H9 (cell line): ENCODE data around the gene HLA-DOA. TPM values are rescaled to one million over a fixed set of nuclear protein-coding genes. Genes with fewer than 3 reads are reported as not detected.

Experiments
- DNase-seq: peaks from one replicate; pipeline ENCODE4 v3.0.0-alpha.2; 2017
- H2AFZ ChIP-seq: one replicate; pipeline ENCODE4 v1.6.1; 2013; ENCODE audit warnings: mild to moderate bottlenecking, low read length, control low read depth, moderate library complexity
- H2AK5ac ChIP-seq: 2 replicates; pipeline ENCODE4 v1.6.1; 2013; ENCODE audit warnings: low read length, control low read depth, mixed read lengths; ENCODE audit not compliant: insufficient read length
- H2BK120ac ChIP-seq: one replicate; pipeline ENCODE4 v1.6.1; 2013; ENCODE audit warnings: low read depth, mild to moderate bottlenecking, low read length, control low read depth, inconsistent platforms; ENCODE audit not compliant: poor library complexity, severe bottlenecking
- H2BK12ac ChIP-seq: 2 replicates; pipeline ENCODE4 v1.6.1; 2013; ENCODE audit warnings: low read length, control low read depth, mixed read lengths, low read depth; ENCODE audit not compliant: insufficient read length
- H2BK15ac ChIP-seq: 2 replicates; pipeline ENCODE4 v1.6.1; 2013; ENCODE audit warnings: low read depth, low read length, control low read depth
- H2BK20ac ChIP-seq: one replicate; pipeline ENCODE4 v1.6.1; 2013; ENCODE audit warnings: low read depth, mild to moderate bottlenecking, low read length, control low read depth, inconsistent platforms; ENCODE audit not compliant: poor library complexity, severe bottlenecking
- H2BK5ac ChIP-seq: 2 replicates; pipeline ENCODE4 v1.6.1; 2013; ENCODE audit warnings: low read length, control low read depth, mixed read lengths; ENCODE audit not compliant: insufficient read length
- H3K14ac ChIP-seq: 2 replicates; pipeline ENCODE4 v1.6.1; 2013; ENCODE audit warnings: low read length, control low read depth; ENCODE audit not compliant: insufficient read depth
- H3K18ac ChIP-seq: 2 replicates; pipeline ENCODE4 v1.6.1; 2013; ENCODE audit warnings: low read depth, mild to moderate bottlenecking, mixed read lengths, low read length, control low read depth; ENCODE audit not compliant: insufficient read length
- H3K23ac ChIP-seq: 2 replicates; pipeline ENCODE4 v1.6.1; 2013; ENCODE audit warnings: low read length, control low read depth, mixed read lengths, low read depth; ENCODE audit not compliant: insufficient read length
- H3K23me2 ChIP-seq: 2 replicates; pipeline ENCODE4 v1.6.1; 2013; ENCODE audit warnings: low read depth, mild to moderate bottlenecking, mixed read lengths, low read length, control low read depth; ENCODE audit not compliant: insufficient read length, poor library complexity, severe bottlenecking
- H3K27ac ChIP-seq: 2 replicates; pipeline ENCODE4 v1.5.1; 2013; ENCODE audit warnings: low read length, control low read depth, mixed read lengths, low read depth; ENCODE audit not compliant: insufficient read length
- H3K27me3 ChIP-seq: 2 replicates; pipeline ENCODE4 v1.6.1; 2013; ENCODE audit warnings: low read length, control low read depth, inconsistent platforms; ENCODE audit not compliant: insufficient read depth
- H3K4ac ChIP-seq: 2 replicates; pipeline ENCODE4 v1.6.1; 2013; ENCODE audit warnings: low read depth, mild to moderate bottlenecking, control low read depth, inconsistent platforms, low read length, moderate library complexity
- H3K4me1 ChIP-seq: 2 replicates; pipeline ENCODE4 v1.6.1; 2013; ENCODE audit warnings: low read length, control low read depth, inconsistent platforms; ENCODE audit not compliant: insufficient read depth
- H3K4me2 ChIP-seq: 2 replicates; pipeline ENCODE4 v1.6.1; 2013; ENCODE audit warnings: low read length, control low read depth, mixed read lengths; ENCODE audit not compliant: insufficient read length, insufficient read depth
- H3K56ac ChIP-seq: 2 replicates; pipeline ENCODE4 v1.6.1; 2013; ENCODE audit warnings: low read depth, mild to moderate bottlenecking, mixed read lengths, low read length, control low read depth; ENCODE audit not compliant: insufficient read length
- H3K79me1 ChIP-seq: 2 replicates; pipeline ENCODE4 v1.6.1; 2013; ENCODE audit warnings: low read depth, mild to moderate bottlenecking, moderate library complexity, low read length, control low read depth, inconsistent platforms; ENCODE audit not compliant: insufficient read depth, poor library complexity, severe bottlenecking
- H3K79me2 ChIP-seq: 2 replicates; pipeline ENCODE4 v1.6.1; 2013; ENCODE audit warnings: low read length, control low read depth, inconsistent platforms; ENCODE audit not compliant: insufficient read depth
- H3K9ac ChIP-seq: 2 replicates; pipeline ENCODE4 v1.6.1; 2013; ENCODE audit warnings: low read length, control low read depth, mixed read lengths; ENCODE audit not compliant: insufficient read length; ENCODE audit errors: extremely low read depth
- H3K9me3 ChIP-seq: one replicate; pipeline ENCODE4 v1.6.1; 2013; ENCODE audit warnings: low read depth, low read length, inconsistent platforms; ENCODE audit not compliant: control insufficient read depth
- H3T11ph ChIP-seq: one replicate; pipeline ENCODE4 v1.6.1; 2013; ENCODE audit warnings: mild to moderate bottlenecking, low read length, control low read depth, inconsistent platforms
- H4K20me1 ChIP-seq: one replicate; pipeline ENCODE4 v1.6.1; 2013; ENCODE audit not compliant: control insufficient read depth, insufficient read length, insufficient read depth
- H4K5ac ChIP-seq: 2 replicates; pipeline ENCODE4 v1.6.1; 2013; ENCODE audit warnings: low read depth, mild to moderate bottlenecking, mixed read lengths, low read length, control low read depth; ENCODE audit not compliant: insufficient read length
- H4K8ac ChIP-seq: replicated peaks from 2 replicates; pipeline ENCODE4 v1.6.1; 2013; ENCODE audit warnings: low read length, control low read depth, mixed read lengths, low read depth; ENCODE audit not compliant: insufficient read length
- H4K91ac ChIP-seq: 2 replicates; pipeline ENCODE4 v1.6.1; 2013; ENCODE audit warnings: low read depth, mild to moderate bottlenecking, moderate library complexity, mixed read lengths, low read length, control low read depth; ENCODE audit not compliant: insufficient read length
- H3K27ac Mint-ChIP-seq, 3 experiments: 2 replicates in 2 of 3; 3 replicates in 1 of 3; pipeline ENCODE4 v1.8.0; 2020 to 2021; ENCODE audit warnings: mixed read lengths in 3 of 3, mild to moderate bottlenecking in 1 of 3, moderate library complexity in 1 of 3
- H3K27me3 Mint-ChIP-seq: 2 replicates; pipeline ENCODE4 v1.8.0; 2021; ENCODE audit warnings: low read depth, mild to moderate bottlenecking, moderate library complexity, mixed read lengths
- H3K36me3 Mint-ChIP-seq, 3 experiments: 2 replicates in 2 of 3; 3 replicates in 1 of 3; pipeline ENCODE4 v1.8.0; 2020 to 2021; ENCODE audit warnings: low read depth in 3 of 3, mixed read lengths in 3 of 3; ENCODE audit not compliant: insufficient read depth in 1 of 3
- H3K4me1 Mint-ChIP-seq, 2 experiments: 2 replicates each; pipeline ENCODE4 v1.8.0; 2020; ENCODE audit warnings: mixed read lengths in 2 of 2
- H3K4me3 Mint-ChIP-seq, 2 experiments: 2 replicates in 1 of 2; 3 replicates in 1 of 2; pipeline ENCODE4 v1.8.0; 2020 to 2021; ENCODE audit warnings: mild to moderate bottlenecking in 2 of 2, mixed read lengths in 2 of 2, moderate library complexity in 1 of 2
- H3K9me3 Mint-ChIP-seq, 2 experiments: 2 replicates in 1 of 2; 3 replicates in 1 of 2; pipeline ENCODE4 v1.8.0; 2020; ENCODE audit warnings: mild to moderate bottlenecking in 2 of 2, mixed read lengths in 2 of 2, moderate library complexity in 1 of 2
- WGBS: extraction: QIAGEN DNeasy Blood & Tissue Kit; methylation state at CpG from one replicate; pipeline ENCODE4 v1.1.7; 2013; ENCODE audit warnings: missing lambda C conversion rate, low lambda C conversion rate, mixed read lengths; ENCODE audit not compliant: insufficient read length; ENCODE audit errors: extremely low coverage; 5-methylcytosine and 5-hydroxymethylcytosine counted together
- total RNA-seq: library from RNA; stranded (reverse); gene quantifications from 2 replicates; pipeline ENCODE4 v1.2.1, GENCODE V29; 2021
- TF ChIP-seq, protein P1 (sequence below): fragments of 200-600 bp; sonication (generic); conservative IDR thresholded peaks from 3 replicates; pipeline ENCODE4 v1.8.0; 2021; ENCODE audit warnings: antibody characterized with exemption, mild to moderate bottlenecking

HLA-DOA gene
- total RNA-seq, 1 experiment from 2014 or later, result 15.6 TPM

DNA sequence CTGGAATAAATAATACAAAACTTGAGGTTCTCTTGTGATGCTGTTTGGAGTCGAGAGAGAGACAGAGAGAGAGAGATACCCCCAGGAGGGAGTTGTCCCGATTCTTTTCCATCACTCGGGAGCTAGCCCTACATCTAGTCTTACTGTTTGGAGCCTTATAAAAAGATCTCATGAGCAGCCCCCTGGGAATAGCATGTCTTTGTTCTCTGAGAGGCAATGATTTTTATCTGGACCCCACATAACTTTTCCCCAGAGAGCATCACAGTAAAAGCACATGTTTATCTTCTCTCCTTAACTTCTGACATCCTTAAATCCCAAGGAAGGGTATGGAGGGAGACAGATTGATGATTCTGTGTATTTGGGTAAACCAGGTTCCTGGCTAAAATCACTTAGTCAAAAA is 20.9 kb upstream of the HLA-DOA start:
- Histone ChIP-seq H2BK5ac (no peak overlapping the region), H3K56ac (no peak overlapping the region), H2BK15ac (no peak overlapping the region), H4K8ac (no peak overlapping the region), H3K27ac (no peak overlapping the region), H3K4me2 (no peak overlapping the region), H4K5ac (no peak overlapping the region), H3K79me2 (no peaks in the 10 kb centered on the region), H3K23me2 (no peaks in the 10 kb centered on the region), H3K18ac (no peak overlapping the region), H2AK5ac (no peak overlapping the region), H3K23ac (no peak overlapping the region), H2BK12ac (no peak overlapping the region), H3K9me3 (no peaks in the 10 kb centered on the region), H2BK120ac (no peak overlapping the region), H3K14ac (no peak overlapping the region), H2BK20ac (no peak overlapping the region), H3K4ac (no peak overlapping the region), H4K91ac (no peak overlapping the region), H2AFZ (no peak overlapping the region), H3K4me1 (no peaks in the 10 kb centered on the region), H3K27me3 (no peaks in the 10 kb centered on the region), H4K20me1 (no peaks in the 10 kb centered on the region), H3K9ac (no peak overlapping the region), H3K79me1 (no peaks in the 10 kb centered on the region), H3T11ph (no peak overlapping the region)
- peaks cover 4 to 7% of the 10 kb centered on the region in 2 experiments; a peak in 2 of 5 replicates for H3K9me3 Mint-ChIP-seq
- no peaks in the 10 kb centered on the region; a peak in 1 of 7 replicates for H3K36me3 Mint-ChIP-seq
- no peak for DNase-seq
- peaks cover 0 to 4% of the 10 kb centered on the region in 2 experiments; a peak in 1 of 4 replicates for H3K4me1 Mint-ChIP-seq
- no peak overlapping the region for H3K4me3 Mint-ChIP-seq
- H3K27ac Mint-ChIP-seq, result no peak overlapping the region
- peaks cover 25% of the 10 kb centered on the region for H3K27me3 Mint-ChIP-seq
- TF ChIP-seq, protein P1, sequence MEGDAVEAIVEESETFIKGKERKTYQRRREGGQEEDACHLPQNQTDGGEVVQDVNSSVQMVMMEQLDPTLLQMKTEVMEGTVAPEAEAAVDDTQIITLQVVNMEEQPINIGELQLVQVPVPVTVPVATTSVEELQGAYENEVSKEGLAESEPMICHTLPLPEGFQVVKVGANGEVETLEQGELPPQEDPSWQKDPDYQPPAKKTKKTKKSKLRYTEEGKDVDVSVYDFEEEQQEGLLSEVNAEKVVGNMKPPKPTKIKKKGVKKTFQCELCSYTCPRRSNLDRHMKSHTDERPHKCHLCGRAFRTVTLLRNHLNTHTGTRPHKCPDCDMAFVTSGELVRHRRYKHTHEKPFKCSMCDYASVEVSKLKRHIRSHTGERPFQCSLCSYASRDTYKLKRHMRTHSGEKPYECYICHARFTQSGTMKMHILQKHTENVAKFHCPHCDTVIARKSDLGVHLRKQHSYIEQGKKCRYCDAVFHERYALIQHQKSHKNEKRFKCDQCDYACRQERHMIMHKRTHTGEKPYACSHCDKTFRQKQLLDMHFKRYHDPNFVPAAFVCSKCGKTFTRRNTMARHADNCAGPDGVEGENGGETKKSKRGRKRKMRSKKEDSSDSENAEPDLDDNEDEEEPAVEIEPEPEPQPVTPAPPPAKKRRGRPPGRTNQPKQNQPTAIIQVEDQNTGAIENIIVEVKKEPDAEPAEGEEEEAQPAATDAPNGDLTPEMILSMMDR, result no peak
- no CpG with 5 or more reads among the region's 3 CpGs for WGBS
